ENCODE data around the gene TMOD2. TPM values are rescaled to one million over a fixed set of nuclear protein-coding genes. Genes with fewer than 3 reads are reported as not detected.

Gene TMOD2
- 1.3 to 2.3 TPM (median 1.8 TPM) in 5 replicates for total RNA-seq (2022; extraction: Qiagen RNA extraction)

DNA sequence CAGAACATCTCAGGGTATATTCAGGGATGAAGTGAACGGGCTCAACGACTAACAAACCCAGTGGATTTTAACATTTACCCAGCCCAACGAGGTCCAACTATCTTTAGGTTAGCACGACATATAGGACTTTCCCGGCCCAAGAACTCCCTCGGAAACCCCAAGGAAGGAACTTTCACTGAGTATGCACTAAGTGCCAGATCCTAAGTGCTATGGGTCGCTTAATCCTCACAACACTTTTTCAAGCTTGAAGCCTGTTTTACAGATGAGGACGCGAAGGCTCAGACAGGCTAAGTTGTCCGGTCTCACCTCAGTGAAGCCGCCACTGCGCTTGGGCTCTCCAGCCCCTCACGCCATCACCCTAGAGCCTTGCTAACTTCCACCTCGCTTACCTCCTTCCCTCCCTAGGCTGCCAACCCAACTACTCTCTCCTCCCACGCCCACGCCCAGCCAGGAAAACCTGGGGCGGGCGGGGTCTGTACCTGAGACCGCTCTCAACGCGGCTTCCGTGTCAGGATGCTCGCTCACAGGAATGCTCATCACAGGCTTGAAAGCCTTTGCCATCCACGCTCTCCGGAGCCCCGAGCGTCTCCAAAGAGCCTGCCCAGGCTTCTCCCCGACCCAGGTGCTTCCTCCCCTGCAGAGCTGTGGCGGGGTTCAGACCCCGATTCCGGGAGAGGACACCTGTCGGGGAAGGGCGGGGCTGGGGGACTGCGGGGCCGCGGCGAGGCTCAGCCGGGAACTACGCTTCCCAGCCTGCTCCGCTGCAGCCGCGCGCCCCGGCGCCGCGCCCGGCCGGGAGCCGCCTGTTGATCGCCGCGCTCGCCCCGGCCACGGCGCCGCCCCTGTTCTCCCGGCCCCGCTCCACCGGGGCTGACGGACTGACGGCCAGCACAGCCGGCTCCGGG is at the start of gene TMOD2:
Gene TMOD2 (plus strand): TSS at position 806 of the 905 bp plus-strand sequence. CDS start 14,845 bp downstream, outside the sequence.

DNA sequence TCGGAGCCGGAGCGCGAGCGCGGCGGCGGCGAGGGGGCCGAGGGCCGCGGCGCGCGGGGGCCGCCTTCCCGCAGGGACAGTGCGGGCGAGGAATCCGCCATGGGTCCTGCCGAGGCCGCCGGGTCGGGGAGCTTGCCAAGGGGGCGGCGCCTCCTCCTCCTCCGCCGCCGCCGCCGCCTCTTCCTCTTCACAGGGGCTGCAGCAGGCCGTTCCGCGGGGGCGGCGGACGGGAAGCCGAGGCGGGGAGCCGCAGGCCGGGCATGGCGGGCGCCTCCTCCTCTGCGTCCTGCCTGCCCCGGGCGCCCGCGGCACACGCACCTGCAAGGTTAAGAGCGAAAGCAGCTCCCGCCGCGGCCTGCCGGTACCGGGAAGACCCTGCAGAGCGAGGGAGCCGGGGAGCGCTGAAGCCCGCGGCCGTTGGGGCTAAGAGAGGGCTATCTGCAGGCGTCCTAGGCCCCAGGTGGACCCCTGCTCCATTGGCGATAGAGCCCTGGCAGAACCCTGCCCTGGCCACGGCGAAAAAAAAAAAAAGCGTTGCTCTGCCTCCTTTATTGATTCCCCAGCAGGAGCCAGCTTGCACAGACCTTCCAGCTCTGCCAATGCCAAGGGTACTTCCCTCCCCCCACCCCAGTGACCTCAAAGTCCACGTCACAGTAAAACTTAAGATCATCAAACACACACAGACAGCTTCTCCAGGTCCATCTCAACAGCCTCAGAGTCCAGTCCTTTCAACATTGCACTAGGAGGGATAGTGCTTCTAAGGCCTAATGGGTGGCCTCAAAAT is 13.7 kb upstream of the TMOD2 start, which contains the start of gene LYSMD2:
Gene LYSMD2 (minus strand): TSS at position 134 of the 784 bp plus-strand sequence. CDS start 33 bp downstream, at position 101.

DNA sequence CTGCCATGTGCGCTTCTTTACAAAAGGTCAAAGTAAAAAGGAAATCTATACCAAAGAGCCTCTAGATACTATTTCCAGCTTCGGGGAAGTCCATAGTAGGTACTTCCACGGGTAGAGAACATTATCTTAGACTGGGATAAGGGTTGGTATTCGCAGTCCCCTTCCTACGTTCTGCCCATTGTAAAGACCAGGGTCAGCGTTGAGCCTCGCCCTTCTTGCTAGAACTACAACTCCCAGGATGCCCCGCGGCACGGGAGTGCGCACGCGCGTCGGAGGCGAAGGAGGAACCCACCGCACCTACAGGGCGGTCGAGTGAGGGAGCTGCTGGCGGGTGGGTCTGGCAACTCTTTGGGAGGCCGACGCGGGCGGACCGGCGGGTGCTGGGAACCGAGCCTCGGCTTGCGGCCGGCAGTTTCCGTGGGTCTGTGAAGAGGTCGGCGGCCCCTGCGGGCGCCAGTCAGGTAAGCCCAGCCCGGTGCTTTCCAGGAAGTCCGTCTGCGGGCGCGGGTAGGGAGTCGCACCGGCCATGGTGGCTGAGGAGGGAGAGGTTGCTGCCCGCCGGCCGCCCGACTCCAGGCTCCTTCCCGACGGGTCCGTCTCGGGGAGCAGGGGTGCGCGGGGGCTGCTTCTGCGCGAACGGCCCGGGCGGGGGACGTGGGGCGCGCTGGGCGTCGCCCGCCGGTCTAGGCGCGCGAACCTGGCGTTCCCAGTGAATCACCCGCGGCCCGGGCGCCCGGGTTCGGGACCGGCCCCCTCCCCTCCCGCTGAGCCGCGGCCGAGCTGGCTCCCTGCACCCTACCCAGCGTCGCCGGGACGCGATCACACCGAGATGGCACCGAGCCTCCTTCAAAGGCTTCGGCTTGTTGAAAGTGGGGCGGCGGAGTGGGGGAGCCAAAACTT is 78.2 kb downstream of the TMOD2 start, which contains the start of gene TMOD3:
Gene TMOD3 (plus strand): TSS at position 278 of the 900 bp plus-strand sequence. CDS start 33,232 bp downstream, outside the sequence.

Other genes with a start within 250 kb of the TMOD2 start
- gene DMXL2, start 128.8 kb upstream of the TMOD2 start, total RNA-seq (2022; extraction: Qiagen RNA extraction), result 19.4 to 21.8 TPM (median 20.6 TPM) in 5 replicates
- gene SCG3, start 70.1 kb upstream of the TMOD2 start, total RNA-seq (2022; extraction: Qiagen RNA extraction), result 0.03 to 0.05 TPM (median 0.04 TPM) in 3 of 5 replicates, not detected in the others
- gene LYSMD2, start 13.9 kb upstream of the TMOD2 start, total RNA-seq (2022; extraction: Qiagen RNA extraction), result 24.8 to 29.2 TPM (median 26.4 TPM) in 5 replicates
- 39.2 to 62.1 TPM (median 49.5 TPM) in 5 replicates for gene TMOD3, start 78.1 kb downstream of the TMOD2 start, total RNA-seq (2022; extraction: Qiagen RNA extraction)
- gene LEO1, start 220.2 kb downstream of the TMOD2 start, total RNA-seq (2022; extraction: Qiagen RNA extraction), result 45.9 to 79.2 TPM (median 47.2 TPM) in 5 replicates